ENCODE results near the gene CASZ1. TPM values are rescaled to one million over a fixed set of nuclear protein-coding genes. Genes with fewer than 3 reads are reported as not detected.

Gene CASZ1
- total RNA-seq, 1 experiment from 2014 or later: 11.7 TPM

- H3K4me3 Mint-ChIP-seq: no peak overlapping the region
- H3K4me1 Mint-ChIP-seq: peaks cover 20% of the 10 kb centered on the region
- ChIA-PET CTCF (interaction anchor here (0.6 kb wide), 1 partner anchor 235 kb away, joined by 3 read pairs; no protein-coding TSS in a partner anchor), POLR2A (no interaction called here)
- no peaks in the 10 kb centered on the region for H3K36me3 Mint-ChIP-seq
- no peaks in the 10 kb centered on the region for H3K27me3 Mint-ChIP-seq (ENCODE audit: low read depth)
- no peaks in the 10 kb centered on the region for H3K9me3 Mint-ChIP-seq
- no peak for TF ChIP-seq PRDM15 (CRISPR knock-in tag; IDR thresholded peaks at IDR 0.05)
- no peak for TF ChIP-seq ZNF416 (CRISPR knock-in tag; IDR thresholded peaks at IDR 0.05)
- TF ChIP-seq FOXJ3 (CRISPR knock-in tag; IDR thresholded peaks at IDR 0.05; ENCODE audit: borderline replicate concordance): no peak
- no peak for TF ChIP-seq ZBTB21 (CRISPR knock-in tag; IDR thresholded peaks at IDR 0.05; ENCODE audit: borderline replicate concordance)
- TF ChIP-seq GTF2I (CRISPR knock-in tag; conservative IDR thresholded peaks at IDR 0.05): no peak
- TF ChIP-seq CBFB (CRISPR knock-in tag; IDR thresholded peaks at IDR 0.05; ENCODE audit: low read depth): no peak
- TF ChIP-seq ZNF512 (CRISPR knock-in tag; IDR thresholded peaks at IDR 0.05; ENCODE audit: borderline replicate concordance): no peak
- no peak for TF ChIP-seq MAX (CRISPR knock-in tag; IDR thresholded peaks at IDR 0.05)
- TF ChIP-seq ATF3 (CRISPR knock-in tag; conservative IDR thresholded peaks at IDR 0.05): no peak
- TF ChIP-seq MYBL2 (CRISPR knock-in tag; IDR thresholded peaks at IDR 0.05): no peak
- no peak for TF ChIP-seq IRF2 (CRISPR knock-in tag; IDR thresholded peaks at IDR 0.05; ENCODE audit: borderline replicate concordance, low read depth)
- TF ChIP-seq NR1H2 (CRISPR knock-in tag; IDR thresholded peaks at IDR 0.05): no peak
- TF ChIP-seq STAT6 (CRISPR knock-in tag; conservative IDR thresholded peaks at IDR 0.05; ENCODE audit: low read depth): no peak
- ATAC-seq (no peak), DNase-seq (ENCODE audit: low spot score) (no peak)
- no peak overlapping the region for H3K27ac Mint-ChIP-seq
Observed at GRCh38 chr1:10665930-10666850, 130.3 kb downstream of the CASZ1 start.

- CTCF ChIA-PET: no interaction called here
- Mint-ChIP-seq H3K36me3 (no peaks in the 10 kb centered on the region), H3K4me3 (no peak overlapping the region), H3K27me3 (ENCODE audit: low read depth) (no peaks in the 10 kb centered on the region), H3K27ac (no peak overlapping the region), H3K9me3 (no peaks in the 10 kb centered on the region), H3K4me1 (peaks cover 13% of the 10 kb centered on the region)
- DNase-seq (ENCODE audit: low spot score) (no peak), ATAC-seq (no peak)
- POLR2A ChIA-PET: no interaction called here
- TF ChIP-seq ETV6 (CRISPR knock-in tag; IDR thresholded peaks at IDR 0.05): no peak
- TF ChIP-seq NR3C1 (CRISPR knock-in tag; conservative IDR thresholded peaks at IDR 0.05; ENCODE audit: low read depth): no peak
- no peak for TF ChIP-seq NR1H2 (CRISPR knock-in tag; IDR thresholded peaks at IDR 0.05)
- TF ChIP-seq MYBL2 (CRISPR knock-in tag; IDR thresholded peaks at IDR 0.05): no peak
- TF ChIP-seq PRDM15 (CRISPR knock-in tag; IDR thresholded peaks at IDR 0.05): no peak
- no peak for TF ChIP-seq KAT7 (CRISPR knock-in tag; IDR thresholded peaks at IDR 0.05; ENCODE audit: borderline replicate concordance)
- no peak for TF ChIP-seq JUN (CRISPR knock-in tag; IDR thresholded peaks at IDR 0.05)
- TF ChIP-seq ZMAT4 (CRISPR knock-in tag; IDR thresholded peaks at IDR 0.05): no peak
Observed at GRCh38 chr1:10665226-10665625, 131.2 kb downstream of the CASZ1 start.

Measured in WTC11 (cell line).